ENCODE data around the gene TLR8.

TLR8 gene

GRCh38 chrX:12966151-12966550 is 59.7 kb downstream of the TLR8 start:
- no peak for DNase-seq (ENCODE audit: low spot score)

- no peak for DNase-seq (ENCODE audit: low spot score)
Observed at GRCh38 chrX:12967711-12968465, 61.5 kb downstream of the TLR8 start.

- no peak for DNase-seq (ENCODE audit: low spot score)
Observed at GRCh38 chrX:12970691-12971202, 64.3 kb downstream of the TLR8 start.

GRCh38 chrX:12971282-12972003 is 65.0 kb downstream of the TLR8 start:
- DNase-seq (ENCODE audit: low spot score), result no peak

DNA sequence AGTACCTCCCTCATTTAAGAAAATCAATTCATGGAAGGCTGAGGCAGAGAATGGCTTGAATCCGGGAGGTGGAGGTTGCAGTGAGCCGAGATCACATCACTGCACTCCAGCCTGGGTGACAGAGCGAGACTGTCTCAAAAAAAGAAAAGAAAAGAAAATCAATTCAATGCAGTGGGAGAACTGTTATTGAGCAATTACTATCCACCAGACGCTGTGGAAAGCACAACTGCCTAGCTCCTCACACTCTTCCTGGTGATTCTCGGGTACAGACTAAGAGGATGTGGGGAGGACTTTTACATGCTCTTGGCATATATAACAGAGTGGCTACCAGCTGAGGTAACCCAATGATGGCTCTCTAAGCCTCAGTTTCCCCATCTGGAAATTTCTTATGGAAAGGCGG is 65.8 kb downstream of the TLR8 start:
- DNase-seq (ENCODE audit: low spot score), result no peak

All from D341Med (cell line).